ENCODE data around the gene TTC23.
A peak's percentile ranks its signal among the peaks of the same experiment; 100 is the strongest.

The TTC23 gene

GRCh38 chr15:99252326-99252725, 2.9 kb upstream of the TTC23 start:
- TF ChIP-seq CTCF (IDR thresholded peaks at IDR 0.05; ENCODE audit: extremely low read depth, insufficient read depth, missing control alignments): no peak
- in situ Hi-C loops (cut with MboI; ENCODE audit: low pct_unique_long_range_greater_than_20kb, low sequenced_read_pairs, unreplicated experiment): loop anchor here (25.0 kb wide), 1 partner anchor 1360 kb away; the partner anchor contains the start of genes ASB7 and LINS1
- no peak for DNase-seq (ENCODE audit: low spot score)

- DNase-seq (ENCODE audit: low spot score): peak; percentile 95
- no peak for TF ChIP-seq CTCF (IDR thresholded peaks at IDR 0.05; ENCODE audit: extremely low read depth, insufficient read depth, missing control alignments)
- in situ Hi-C loops (cut with MboI; ENCODE audit: low pct_unique_long_range_greater_than_20kb, low sequenced_read_pairs, unreplicated experiment): loop anchor here (25.0 kb wide), 1 partner anchor 1361 kb away; the partner anchor contains the start of genes ASB7 and LINS1
Measured at GRCh38 chr15:99250857-99251841, 1.8 kb upstream of the TTC23 start, which contains the start of gene LRRC28. Gene LRRC28 (plus strand): TSS chr15:99251481. CDS start chr15:99255958, 4,477 bp downstream.

GRCh38 chr15:99250494-99250856, 1.1 kb upstream of the TTC23 start:
- TF ChIP-seq CTCF (IDR thresholded peaks at IDR 0.05; ENCODE audit: extremely low read depth, insufficient read depth, missing control alignments): no peak
- DNase-seq (ENCODE audit: low spot score): no peak
- in situ Hi-C loops (cut with MboI; ENCODE audit: low pct_unique_long_range_greater_than_20kb, low sequenced_read_pairs, unreplicated experiment): loop anchor here (25.0 kb wide), 1 partner anchor 1362 kb away; the partner anchor contains the start of genes ASB7 and LINS1

- TF ChIP-seq CTCF (IDR thresholded peaks at IDR 0.05; ENCODE audit: extremely low read depth, insufficient read depth, missing control alignments): no peak
- no peak for DNase-seq (ENCODE audit: low spot score)
- in situ Hi-C loops (cut with MboI; ENCODE audit: low pct_unique_long_range_greater_than_20kb, low sequenced_read_pairs, unreplicated experiment): loop anchor here (25.0 kb wide), 1 partner anchor 1362 kb away; the partner anchor contains the start of genes ASB7 and LINS1
Measured at GRCh38 chr15:99250001-99250400, 620 bp upstream of the TTC23 start.

- no peak for DNase-seq (ENCODE audit: low spot score)
- in situ Hi-C loops (cut with MboI; ENCODE audit: low pct_unique_long_range_greater_than_20kb, low sequenced_read_pairs, unreplicated experiment): no loop called here
- TF ChIP-seq CTCF (IDR thresholded peaks at IDR 0.05; ENCODE audit: extremely low read depth, insufficient read depth, missing control alignments): no peak
Measured at GRCh38 chr15:99248000-99248715, 1.2 kb downstream of the TTC23 start.

- in situ Hi-C loops (cut with MboI; ENCODE audit: low pct_unique_long_range_greater_than_20kb, low sequenced_read_pairs, unreplicated experiment): no loop called here
- DNase-seq (ENCODE audit: low spot score): no peak
- no peak for TF ChIP-seq CTCF (IDR thresholded peaks at IDR 0.05; ENCODE audit: extremely low read depth, insufficient read depth, missing control alignments)
Measured at GRCh38 chr15:99247062-99247461, 2.3 kb downstream of the TTC23 start.

Measured in GM13977 (cell line).